ENCODE data around the gene FRAT1.

The FRAT1 gene

GRCh38 chr10:97291357-97292096 is 27.5 kb upstream of the FRAT1 start:
- TF ChIP-seq GLIS3 (CRISPR knock-in tag; IDR thresholded peaks at IDR 0.05) (no peak), CREB5 (CRISPR knock-in tag; IDR thresholded peaks at IDR 0.05; ENCODE audit: low read depth) (0 out of 2 replicates have a peak, but pooled peaks have one; percentile 14)
- ATAC-seq: peak; percentile 40

GRCh38 chr10:97292097-97292861 is 26.8 kb upstream of the FRAT1 start, which contains the start of gene ARHGAP19:
Gene ARHGAP19 (minus strand): TSS chr10:97292637. CDS start chr10:97292627, 10 bp downstream.
- peak; percentile 97 for ATAC-seq
- TF ChIP-seq TSHZ2 (CRISPR knock-in tag; IDR thresholded peaks at IDR 0.05) (0 out of 2 replicates have a peak, but pooled peaks have one; percentile 50), PATZ1 (CRISPR knock-in tag; IDR thresholded peaks at IDR 0.05; ENCODE audit: borderline replicate concordance) (peak; percentile 89), CSRNP3 (CRISPR knock-in tag; IDR thresholded peaks at IDR 0.05) (no peak), TOX (CRISPR knock-in tag; IDR thresholded peaks at IDR 0.05; ENCODE audit: borderline replicate concordance) (no peak), SNAI2 (CRISPR knock-in tag; IDR thresholded peaks at IDR 0.05) (no peak), TCF4 (CRISPR knock-in tag; IDR thresholded peaks at IDR 0.05; ENCODE audit: borderline replicate concordance) (no peak), ARNTL (CRISPR knock-in tag; IDR thresholded peaks at IDR 0.05; ENCODE audit: borderline replicate concordance, low read depth) (no peak), ZFP3 (CRISPR knock-in tag; IDR thresholded peaks at IDR 0.05) (no peak), CREB5 (CRISPR knock-in tag; IDR thresholded peaks at IDR 0.05; ENCODE audit: low read depth) (no peak), ZNF565 (CRISPR knock-in tag; conservative IDR thresholded peaks at IDR 0.05; ENCODE audit: low read depth) (no peak)

- no peak for ATAC-seq
- TF ChIP-seq CSDC2 (CRISPR knock-in tag; IDR thresholded peaks at IDR 0.05) (no peak), ZNF8 (CRISPR knock-in tag; IDR thresholded peaks at IDR 0.05) (no peak), ARNTL (CRISPR knock-in tag; IDR thresholded peaks at IDR 0.05; ENCODE audit: borderline replicate concordance, low read depth) (no peak), CREB5 (CRISPR knock-in tag; IDR thresholded peaks at IDR 0.05; ENCODE audit: low read depth) (no peak), ZFP3 (CRISPR knock-in tag; IDR thresholded peaks at IDR 0.05) (no peak), PATZ1 (CRISPR knock-in tag; IDR thresholded peaks at IDR 0.05; ENCODE audit: borderline replicate concordance) (no peak), ISL1 (CRISPR knock-in tag; IDR thresholded peaks at IDR 0.05) (no peak), ZNF70 (CRISPR knock-in tag; IDR thresholded peaks at IDR 0.05) (no peak), PPARA (CRISPR knock-in tag; IDR thresholded peaks at IDR 0.05; ENCODE audit: borderline replicate concordance) (no peak), TSHZ2 (CRISPR knock-in tag; IDR thresholded peaks at IDR 0.05) (no peak), TCF4 (CRISPR knock-in tag; IDR thresholded peaks at IDR 0.05; ENCODE audit: borderline replicate concordance) (no peak), BACH2 (CRISPR knock-in tag; IDR thresholded peaks at IDR 0.05; ENCODE audit: borderline replicate concordance) (no peak), TOX (CRISPR knock-in tag; IDR thresholded peaks at IDR 0.05; ENCODE audit: borderline replicate concordance) (no peak), OSR1 (CRISPR knock-in tag; IDR thresholded peaks at IDR 0.05) (no peak)
Observed at GRCh38 chr10:97292862-97293198, 26.2 kb upstream of the FRAT1 start.

Data from SK-N-SH treated with all-trans-retinoic acid at 6 μM for 48 hours (cell line).